ENCODE data around the gene TAF10. TPM values are rescaled to one million over a fixed set of nuclear protein-coding genes. Genes with fewer than 3 reads are reported as not detected.

TAF10 gene
- total and polyA plus RNA-seq, 2 of the 13 experiments (the other 11 are each of a cell fraction or from before 2014, with no cell fraction given) = 71.3 to 134 TPM

DNA sequence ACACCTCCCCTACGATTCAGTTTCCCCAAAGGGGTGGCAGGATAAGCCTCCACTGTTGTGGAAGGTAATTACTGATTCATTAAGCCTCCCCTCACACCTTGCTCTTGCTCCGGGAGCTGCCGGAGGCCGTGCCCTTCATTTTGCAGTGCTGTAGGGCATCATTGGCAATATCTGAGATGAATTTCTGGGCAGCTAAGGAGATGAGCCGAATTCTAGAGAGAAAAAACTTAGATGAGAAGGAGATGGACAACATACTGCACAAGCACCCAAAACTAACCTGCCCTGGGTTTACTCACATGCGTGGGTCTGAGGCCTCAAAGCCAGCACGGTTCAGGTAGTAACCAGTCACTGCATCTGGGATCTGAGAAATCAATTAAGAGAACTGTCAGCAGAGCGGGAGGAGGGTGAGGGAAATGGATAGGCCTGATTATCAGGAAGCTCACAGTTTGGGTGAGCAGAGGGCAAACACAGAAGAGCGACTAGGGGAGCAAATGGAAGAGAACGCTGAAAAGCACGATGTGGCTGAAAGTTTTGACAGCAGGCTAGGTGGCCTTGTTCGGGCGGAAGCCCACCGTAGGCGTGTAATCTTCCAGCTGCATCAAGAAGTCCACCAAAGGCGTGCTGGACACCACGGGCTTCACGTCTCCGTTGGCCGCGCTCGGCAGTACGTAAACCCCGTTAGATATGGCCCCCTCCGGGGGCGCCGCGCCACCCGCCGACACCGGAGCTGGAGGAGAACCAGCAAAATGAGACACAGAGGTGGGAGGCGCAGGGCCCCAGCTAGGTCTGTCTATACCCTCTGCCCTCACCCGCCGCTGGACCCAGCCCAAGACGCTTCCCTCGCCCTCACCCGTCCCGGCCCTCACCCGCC is 689 bp downstream of the TAF10 start:
- in situ Hi-C loops (cut with HindIII; ENCODE audit: extremely low pct_ligation_motif_present, low pct_unique_long_range_greater_than_20kb) (no loop called here), intact Hi-C loops (cut with micrococcal nuclease; ENCODE audit: unreplicated experiment) (loop anchor here (5.0 kb wide), 1 partner anchor 129 kb away; the partner anchor contains the start of genes ARFIP2 and TIMM10B)
- no peak for FAIRE-seq
- Histone ChIP-seq H3K27me3 (ENCODE audit: control insufficient read depth in 1 of 2, insufficient read depth in 2 of 2, low read length in 2 of 2) (no peaks in the 10 kb centered on the region), H2AFZ (ENCODE audit: low read length) (no peak overlapping the region), H3K79me2 (ENCODE audit: insufficient read depth, low read length) (peaks cover 16% of the 10 kb centered on the region), H3K4me3 (replicated peaks in 1 of 3; ENCODE audit: insufficient read depth in 1 of 3, low read depth in 2 of 3, low read length in 3 of 3) (peak overlapping the region; percentile 81 to 93 (median 86)), H3K36me3 (replicated peaks in 1 of 2; ENCODE audit: control insufficient read depth in 1 of 2, insufficient read depth in 2 of 2, low read length in 2 of 2) (peaks cover 24 to 52% of the 10 kb centered on the region in 2 experiments), H3K4me2 (ENCODE audit: low read depth, low read length) (peak overlapping the region; percentile 96), H3K9me3 (ENCODE audit: low read length) (no peaks in the 10 kb centered on the region), H3K9ac (ENCODE audit: insufficient read depth, low read depth, low read length) (peak overlapping the region; percentile 96), H3K27ac (ENCODE audit: extremely low read length, insufficient read depth, low read length) (peak overlapping the region; percentile 62), H3K4me1 (ENCODE audit: insufficient read depth, low read length) (peaks cover 44% of the 10 kb centered on the region), H4K20me1 (ENCODE audit: insufficient read depth, low read length) (no peaks in the 10 kb centered on the region)
- ChIA-PET POLR2A (interaction anchor here (0.6 to 3.1 kb wide), 9 partner anchors 7 to 221 kb away, joined by 3 to 24 read pairs (median 4); partner anchors contain the start of genes ARFIP2, ILK, MRPL17 and RRP8), CTCF (ENCODE audit: low intra/inter-chr PET ratio, low total read pairs) (no interaction called here)
- no TSS peak for BruUV-seq (replicated peaks)
- peak; percentile 4 for ATAC-seq
- no peak for DNase-seq (ENCODE audit: low spot score)
- WGBS (ENCODE audit: low lambda C conversion rate) = 52% methylated on average over 10 of the region's 39 CpGs
- TF ChIP-seq ZKSCAN1 (IDR thresholded peaks at IDR 0.05; ENCODE audit: low read length) (no peak), SAP130 (CRISPR knock-in tag; IDR thresholded peaks at IDR 0.05; ENCODE audit: low read depth) (0 out of 2 replicates have a peak, but pooled peaks have one; percentile 9), ZNF546 (CRISPR knock-in tag; conservative IDR thresholded peaks at IDR 0.05) (0 out of 2 replicates have a peak, but pooled peaks have one; percentile 3), ZNF17 (CRISPR knock-in tag; IDR thresholded peaks at IDR 0.05) (0 out of 2 replicates have a peak, but pooled peaks have one; percentile 11), KDM5B (CRISPR knock-in tag; IDR thresholded peaks at IDR 0.05; ENCODE audit: borderline replicate concordance) (no peak), ZNF263 (CRISPR knock-in tag; IDR thresholded peaks at IDR 0.05) (0 out of 2 replicates have a peak, but pooled peaks have one; percentile 20), KDM2A (CRISPR knock-in tag; IDR thresholded peaks at IDR 0.05; ENCODE audit: borderline replicate concordance, low read depth) (peak; percentile 19), AGO2 (optimal IDR thresholded peaks at IDR 0.05; ENCODE audit: low read depth, low read length) (peak; percentile 93), SNRNP70 (IDR thresholded peaks at IDR 0.05; ENCODE audit: low read depth, low read length) (no peak), SMYD3 (CRISPR knock-in tag; IDR thresholded peaks at IDR 0.05) (no peak), AGO1 (IDR thresholded peaks at IDR 0.05; ENCODE audit: low read depth, low read length, poor library complexity, severe bottlenecking) (peak; percentile 71), ZNF761 (CRISPR knock-in tag; conservative IDR thresholded peaks at IDR 0.05) (no peak), HOXD1 (CRISPR knock-in tag; IDR thresholded peaks at IDR 0.05) (0 out of 2 replicates have a peak, but pooled peaks have one; percentile 37)
- TF ChIP-seq, protein P1, sequence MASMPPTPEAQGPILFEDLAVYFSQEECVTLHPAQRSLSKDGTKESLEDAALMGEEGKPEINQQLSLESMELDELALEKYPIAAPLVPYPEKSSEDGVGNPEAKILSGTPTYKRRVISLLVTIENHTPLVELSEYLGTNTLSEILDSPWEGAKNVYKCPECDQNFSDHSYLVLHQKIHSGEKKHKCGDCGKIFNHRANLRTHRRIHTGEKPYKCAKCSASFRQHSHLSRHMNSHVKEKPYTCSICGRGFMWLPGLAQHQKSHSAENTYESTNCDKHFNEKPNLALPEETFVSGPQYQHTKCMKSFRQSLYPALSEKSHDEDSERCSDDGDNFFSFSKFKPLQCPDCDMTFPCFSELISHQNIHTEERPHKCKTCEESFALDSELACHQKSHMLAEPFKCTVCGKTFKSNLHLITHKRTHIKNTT (CRISPR knock-in tag; IDR thresholded peaks at IDR 0.05) = no peak
- TF ChIP-seq, protein P2, sequence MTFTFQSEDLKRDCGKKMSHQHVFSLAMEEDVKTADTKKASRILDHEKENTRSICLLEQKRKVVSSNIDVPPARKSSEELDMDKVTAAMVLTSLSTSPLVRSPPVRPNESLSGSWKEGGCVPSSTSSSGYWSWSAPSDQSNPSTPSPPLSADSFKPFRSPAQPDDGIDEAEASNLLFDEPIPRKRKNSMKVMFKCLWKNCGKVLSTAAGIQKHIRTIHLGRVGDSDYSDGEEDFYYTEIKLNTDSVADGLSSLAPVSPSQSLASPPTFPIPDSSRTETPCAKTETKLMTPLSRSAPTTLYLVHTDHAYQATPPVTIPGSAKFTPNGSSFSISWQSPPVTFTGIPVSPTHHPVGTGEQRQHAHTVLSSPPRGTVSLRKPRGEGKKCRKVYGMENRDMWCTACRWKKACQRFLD (CRISPR knock-in tag; IDR thresholded peaks at IDR 0.05; ENCODE audit: borderline replicate concordance) = no peak
- TF ChIP-seq, protein P3, sequence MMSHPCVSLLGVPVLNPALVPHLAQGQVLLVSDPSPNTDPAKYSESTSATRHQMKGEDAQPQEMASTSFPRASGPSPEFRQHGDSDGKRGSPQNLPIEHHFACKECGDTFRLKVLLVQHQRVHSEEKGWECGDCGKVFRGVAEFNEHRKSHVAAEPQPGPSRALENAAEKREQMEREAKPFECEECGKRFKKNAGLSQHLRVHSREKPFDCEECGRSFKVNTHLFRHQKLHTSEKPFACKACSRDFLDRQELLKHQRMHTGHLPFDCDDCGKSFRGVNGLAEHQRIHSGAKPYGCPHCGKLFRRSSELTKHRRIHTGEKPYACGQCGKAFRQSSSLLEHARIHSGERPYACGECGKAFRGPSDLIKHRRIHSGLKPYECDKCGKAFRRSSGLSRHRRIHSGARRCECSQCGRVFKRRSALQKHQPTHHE (CRISPR knock-in tag; IDR thresholded peaks at IDR 0.05; ENCODE audit: borderline replicate concordance) = 0 out of 2 replicates have a peak, but pooled peaks have one; percentile 3
- TF ChIP-seq, protein P4, sequence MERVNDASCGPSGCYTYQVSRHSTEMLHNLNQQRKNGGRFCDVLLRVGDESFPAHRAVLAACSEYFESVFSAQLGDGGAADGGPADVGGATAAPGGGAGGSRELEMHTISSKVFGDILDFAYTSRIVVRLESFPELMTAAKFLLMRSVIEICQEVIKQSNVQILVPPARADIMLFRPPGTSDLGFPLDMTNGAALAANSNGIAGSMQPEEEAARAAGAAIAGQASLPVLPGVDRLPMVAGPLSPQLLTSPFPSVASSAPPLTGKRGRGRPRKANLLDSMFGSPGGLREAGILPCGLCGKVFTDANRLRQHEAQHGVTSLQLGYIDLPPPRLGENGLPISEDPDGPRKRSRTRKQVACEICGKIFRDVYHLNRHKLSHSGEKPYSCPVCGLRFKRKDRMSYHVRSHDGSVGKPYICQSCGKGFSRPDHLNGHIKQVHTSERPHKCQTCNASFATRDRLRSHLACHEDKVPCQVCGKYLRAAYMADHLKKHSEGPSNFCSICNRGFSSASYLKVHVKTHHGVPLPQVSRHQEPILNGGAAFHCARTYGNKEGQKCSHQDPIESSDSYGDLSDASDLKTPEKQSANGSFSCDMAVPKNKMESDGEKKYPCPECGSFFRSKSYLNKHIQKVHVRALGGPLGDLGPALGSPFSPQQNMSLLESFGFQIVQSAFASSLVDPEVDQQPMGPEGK (CRISPR knock-in tag; IDR thresholded peaks at IDR 0.05) = 0 out of 2 replicates have a peak, but pooled peaks have one; percentile 29

Data from HepG2 (cell line).